Right ventricle myocardium inferior (tissue), 1 donor: ENCODE results near the gene TNFAIP8. TPM values are rescaled to one million over a fixed set of nuclear protein-coding genes. Genes with fewer than 3 reads are reported as not detected.
"Not testable (repeated sequence)": the region's sequence is repeated elsewhere in the genome, so short reads cannot be mapped to it uniquely, and the experiment has no call there.

Source experiments
- ATAC-seq: fragments of 200-7000 bp; cut with Tn5 transposase; one replicate; pipeline ENCODE4 v1.9.1; 2020; ENCODE audit warnings: mild to moderate bottlenecking, moderate library complexity
- DNase-seq: peaks from one replicate; pipeline ENCODE4 v3.0.0; 2021; ENCODE audit errors: missing footprints
- intact Hi-C: fragments of 100-400 bp; cut with DNase I; formaldehyde crosslinking; loops from one replicate; pipeline ENCODE4 v1.11.0; 2022
- total RNA-seq: library from RNA; stranded (reverse); fragmentation: NEBNext Ultra II Directional; extraction: Animal tissue kit (Norgen Biotek cat#: 25700); gene quantifications from one replicate; pipeline ENCODE4 v1.2.1, GENCODE V29; 2021
- donor health status: DM: no; HTN: yes; CAD: no; lungs with severe emphysema.

The TNFAIP8 gene
- total RNA-seq, 1 donor from 2014 or later, result 17.8 TPM

- ATAC-seq (no peak), DNase-seq (no peak)
- intact Hi-C loops, result loop anchor here (5.0 kb wide), 1 partner anchor 47 kb away; the partner anchor contains the start of gene TNFAIP8
These were observed 48.2 kb downstream of the TNFAIP8 start for GRCh38 chr5:119404033-119404432.

GRCh38 chr5:119405419-119405818, 49.6 kb downstream of the TNFAIP8 start:
- ATAC-seq (no peak), DNase-seq (no peak)
- intact Hi-C loops, result no loop called here

- no peak for DNase-seq
- no peak for ATAC-seq
- intact Hi-C loops, result no loop called here
These were observed 50.8 kb downstream of the TNFAIP8 start for GRCh38 chr5:119406551-119407110.

GRCh38 chr5:119409235-119409815, 53.5 kb downstream of the TNFAIP8 start:
- intact Hi-C loops, result no loop called here
- DNase-seq (no peak), ATAC-seq (no peak)

GRCh38 chr5:119410448-119411159, 54.8 kb downstream of the TNFAIP8 start:
- intact Hi-C loops, result loop anchor here (5.0 kb wide), 2 partner anchors 73 to 143 kb away; no protein-coding TSS in a partner anchor
- DNase-seq, result no peak
- no peak for ATAC-seq

GRCh38 chr5:119411361-119412278, 55.8 kb downstream of the TNFAIP8 start:
- intact Hi-C loops, result loop anchor here (2.0 to 5.0 kb wide), 4 partner anchors 74 to 423 kb away; partner anchors contain the start of gene DTWD2
- peak; percentile 94 for ATAC-seq
- DNase-seq, result no peak

- intact Hi-C loops, result loop anchor here (2.0 to 5.0 kb wide), 4 partner anchors 75 to 424 kb away; partner anchors contain the start of gene DTWD2
- no peak for DNase-seq
- ATAC-seq, result no peak
These were observed 56.7 kb downstream of the TNFAIP8 start for GRCh38 chr5:119412279-119413227.

GRCh38 chr5:119414124-119414734, 58.4 kb downstream of the TNFAIP8 start:
- DNase-seq, ATAC-seq: not testable (repeated sequence)
- intact Hi-C loops, result loop anchor here (5.0 kb wide), 2 partner anchors 77 to 147 kb away; no protein-coding TSS in a partner anchor

- ATAC-seq (no peak), DNase-seq (no peak)
- intact Hi-C loops, result no loop called here
These were observed 62.2 kb downstream of the TNFAIP8 start for GRCh38 chr5:119417891-119418605.

- ATAC-seq (no peak), DNase-seq (no peak)
- intact Hi-C loops, result no loop called here
These were observed 62.8 kb downstream of the TNFAIP8 start for GRCh38 chr5:119418606-119419100.

GRCh38 chr5:119420169-119420568, 64.3 kb downstream of the TNFAIP8 start:
- DNase-seq, result no peak
- intact Hi-C loops, result no loop called here
- ATAC-seq, result no peak

GRCh38 chr5:119426057-119426456, 70.2 kb downstream of the TNFAIP8 start:
- DNase-seq (no peak), ATAC-seq (no peak)
- intact Hi-C loops, result no loop called here

- intact Hi-C loops, result no loop called here
- DNase-seq, result no peak
- no peak for ATAC-seq
These were observed 71.2 kb downstream of the TNFAIP8 start for GRCh38 chr5:119427060-119427459.

- not testable (repeated sequence) for ATAC-seq
These were observed 71.8 kb downstream of the TNFAIP8 start for GRCh38 chr5:119427596-119427995.

GRCh38 chr5:119428166-119428565, 72.3 kb downstream of the TNFAIP8 start:
- ATAC-seq, intact Hi-C loops, DNase-seq: not testable (repeated sequence)

More at GRCh38 chr5:119427596-119427995, 71.8 kb downstream of the TNFAIP8 start:
- intact Hi-C loops, DNase-seq: not testable (repeated sequence)

GRCh38 chr5:119428574-119428973, 72.8 kb downstream of the TNFAIP8 start:
- intact Hi-C loops, ATAC-seq, DNase-seq: not testable (repeated sequence)
